ENCODE data around the gene PLEKHA5.

DNA sequence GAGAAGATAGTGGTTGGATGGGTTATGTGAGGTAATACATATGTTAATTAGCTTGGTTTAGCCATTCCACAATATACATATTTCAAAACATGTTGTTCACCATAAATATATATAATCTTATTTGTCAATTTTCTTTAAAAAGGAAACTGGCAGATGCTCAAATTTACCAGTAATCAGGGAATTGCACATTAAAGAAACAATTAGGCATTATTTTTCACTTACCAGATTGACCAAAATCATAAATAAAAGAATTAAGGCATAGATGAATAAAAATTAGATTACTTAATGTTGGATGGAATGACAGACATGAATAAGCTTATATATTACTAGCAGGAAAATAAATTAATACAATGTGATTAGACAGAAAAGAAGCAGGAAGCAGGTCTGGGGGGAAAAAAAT, 147.2 kb downstream of the PLEKHA5 start:
- TF ChIP-seq CTCF (conservative IDR thresholded peaks at IDR 0.05; ENCODE audit: low read depth, low read length) (no peak), EZH2 (IDR thresholded peaks at IDR 0.05; ENCODE audit: borderline replicate concordance, low read depth, low read length, poor library complexity, severe bottlenecking) (no peak)

All from A673 (cell line).